IPS-18a (cell line): ENCODE measurements around the gene GAS2L1.

ENCODE experiments used
- H3K27ac ChIP-seq: one replicate; pipeline ENCODE4 v1.5.1; 2013; ENCODE audit warnings: low read length
- H3K27me3 ChIP-seq: one replicate; pipeline ENCODE4 v1.6.1; 2013; ENCODE audit warnings: mild to moderate bottlenecking, low read length; ENCODE audit not compliant: control insufficient read depth, insufficient read depth
- H3K36me3 ChIP-seq: one replicate; pipeline ENCODE4 v1.6.1; 2013; ENCODE audit warnings: low read depth, low read length; ENCODE audit not compliant: control insufficient read depth
- H3K4me1 ChIP-seq: one replicate; pipeline ENCODE4 v1.6.1; 2013; ENCODE audit warnings: low read depth, low read length; ENCODE audit not compliant: control insufficient read depth
- H3K4me3 ChIP-seq: one replicate; pipeline ENCODE4 v1.5.1; 2013; ENCODE audit warnings: low read length
- H3K9ac ChIP-seq: one replicate; pipeline ENCODE4 v1.6.1; 2013; ENCODE audit warnings: mild to moderate bottlenecking, low read length, moderate library complexity
- H3K9me3 ChIP-seq: one replicate; pipeline ENCODE4 v1.6.1; 2013; ENCODE audit warnings: low read depth, low read length; ENCODE audit not compliant: control insufficient read depth

Gene GAS2L1

GRCh38 chr22:29302681-29303465, 3.6 kb upstream of the GAS2L1 start:
- Histone ChIP-seq H3K9ac (no peak overlapping the region), H3K9me3 (no peaks in the 10 kb centered on the region), H3K4me3 (no peak overlapping the region), H3K4me1 (no peaks in the 10 kb centered on the region), H3K27ac (no peak overlapping the region), H3K36me3 (peaks cover 29% of the 10 kb centered on the region), H3K27me3 (peaks cover 6% of the 10 kb centered on the region)

- Histone ChIP-seq H3K27me3 (peaks cover 8% of the 10 kb centered on the region), H3K9me3 (no peaks in the 10 kb centered on the region), H3K27ac (no peak overlapping the region), H3K36me3 (peaks cover 2% of the 10 kb centered on the region), H3K4me3 (peak overlapping the region; percentile 47), H3K4me1 (no peaks in the 10 kb centered on the region), H3K9ac (no peak overlapping the region)
Observed at GRCh38 chr22:29305836-29306174, 645 bp upstream of the GAS2L1 start.

- no peak overlapping the region for H3K27ac ChIP-seq
- no peaks in the 10 kb centered on the region for H3K9me3 ChIP-seq
- H3K27me3 ChIP-seq = peaks cover 8% of the 10 kb centered on the region
- no peaks in the 10 kb centered on the region for H3K4me1 ChIP-seq
- peak overlapping the region; percentile 47 for H3K4me3 ChIP-seq
- peak overlapping the region; percentile 46 for H3K9ac ChIP-seq
- no peaks in the 10 kb centered on the region for H3K36me3 ChIP-seq
Observed at GRCh38 chr22:29306835-29307595, 565 bp downstream of the GAS2L1 start.

- Histone ChIP-seq H3K27me3 (peaks cover 11% of the 10 kb centered on the region), H3K4me3 (peak overlapping the region; percentile 47), H3K4me1 (no peaks in the 10 kb centered on the region), H3K9me3 (no peaks in the 10 kb centered on the region), H3K27ac (no peak overlapping the region), H3K9ac (no peak overlapping the region), H3K36me3 (no peaks in the 10 kb centered on the region)
Observed at GRCh38 chr22:29307596-29308147, 1.2 kb downstream of the GAS2L1 start.

- no peaks in the 10 kb centered on the region for H3K36me3 ChIP-seq
- H3K4me1 ChIP-seq = no peaks in the 10 kb centered on the region
- H3K27me3 ChIP-seq = peaks cover 17% of the 10 kb centered on the region
- H3K9me3 ChIP-seq = no peaks in the 10 kb centered on the region
- no peak overlapping the region for H3K9ac ChIP-seq
- H3K4me3 ChIP-seq = no peak overlapping the region
- H3K27ac ChIP-seq = no peak overlapping the region
Observed at GRCh38 chr22:29308148-29308790, 1.8 kb downstream of the GAS2L1 start.

GRCh38 chr22:29308791-29309262, 2.4 kb downstream of the GAS2L1 start:
- Histone ChIP-seq H3K4me3 (no peak overlapping the region), H3K9me3 (no peaks in the 10 kb centered on the region), H3K36me3 (no peaks in the 10 kb centered on the region), H3K9ac (no peak overlapping the region), H3K4me1 (no peaks in the 10 kb centered on the region), H3K27ac (no peak overlapping the region), H3K27me3 (peaks cover 23% of the 10 kb centered on the region)

GRCh38 chr22:29309332-29310064, 3.0 kb downstream of the GAS2L1 start:
- Histone ChIP-seq H3K27me3 (peaks cover 30% of the 10 kb centered on the region), H3K27ac (no peak overlapping the region), H3K36me3 (no peaks in the 10 kb centered on the region), H3K4me3 (no peak overlapping the region), H3K4me1 (no peaks in the 10 kb centered on the region), H3K9ac (no peak overlapping the region), H3K9me3 (no peaks in the 10 kb centered on the region)

- Histone ChIP-seq H3K4me3 (no peak overlapping the region), H3K9me3 (no peaks in the 10 kb centered on the region), H3K27ac (no peak overlapping the region), H3K36me3 (no peaks in the 10 kb centered on the region), H3K9ac (no peak overlapping the region), H3K27me3 (peaks cover 37% of the 10 kb centered on the region), H3K4me1 (no peaks in the 10 kb centered on the region)
Observed at GRCh38 chr22:29310065-29310862, 3.8 kb downstream of the GAS2L1 start.

GRCh38 chr22:29310863-29311339, 4.5 kb downstream of the GAS2L1 start:
- Histone ChIP-seq H3K27me3 (peaks cover 44% of the 10 kb centered on the region), H3K4me3 (no peak overlapping the region), H3K4me1 (no peaks in the 10 kb centered on the region), H3K36me3 (no peaks in the 10 kb centered on the region), H3K9ac (no peak overlapping the region), H3K9me3 (no peaks in the 10 kb centered on the region), H3K27ac (no peak overlapping the region)

- Histone ChIP-seq H3K4me1 (no peaks in the 10 kb centered on the region), H3K27me3 (peaks cover 51% of the 10 kb centered on the region), H3K9ac (no peak overlapping the region), H3K27ac (no peak overlapping the region), H3K36me3 (no peaks in the 10 kb centered on the region), H3K4me3 (no peak overlapping the region), H3K9me3 (no peaks in the 10 kb centered on the region)
Observed at GRCh38 chr22:29311464-29312217, 5.2 kb downstream of the GAS2L1 start.
